GM21360 (cell line): Measurements from ENCODE around the gene DUSP5.

Experiments
- ATAC-seq: cut with Tn5 transposase; IDR thresholded peaks from one replicate; pipeline ENCODE4 v1.9.1; 2021; ENCODE audit warnings: mild to moderate bottlenecking, moderate library complexity; ENCODE audit not compliant: unreplicated experiment

The DUSP5 gene

DNA sequence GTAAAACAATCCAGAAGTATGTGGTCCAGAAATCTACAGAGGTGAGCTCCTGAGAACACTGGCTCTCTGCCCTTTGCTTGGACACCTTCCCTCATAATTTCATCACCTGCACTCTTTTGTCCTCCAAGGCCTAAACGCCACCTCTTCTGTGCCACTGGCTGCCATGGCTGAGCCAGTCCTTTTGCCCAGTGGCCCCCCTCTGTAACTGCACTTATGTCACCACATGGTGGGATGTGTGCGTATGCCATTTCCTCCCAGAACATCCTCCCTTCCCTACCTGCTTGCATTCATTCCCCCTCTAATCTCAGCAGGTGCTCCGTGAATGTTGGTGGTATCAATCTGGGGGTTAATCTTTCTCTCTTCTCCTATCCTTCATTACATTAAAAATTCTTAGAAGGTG is 17.3 kb upstream of the DUSP5 start:
- no peak for ATAC-seq

DNA sequence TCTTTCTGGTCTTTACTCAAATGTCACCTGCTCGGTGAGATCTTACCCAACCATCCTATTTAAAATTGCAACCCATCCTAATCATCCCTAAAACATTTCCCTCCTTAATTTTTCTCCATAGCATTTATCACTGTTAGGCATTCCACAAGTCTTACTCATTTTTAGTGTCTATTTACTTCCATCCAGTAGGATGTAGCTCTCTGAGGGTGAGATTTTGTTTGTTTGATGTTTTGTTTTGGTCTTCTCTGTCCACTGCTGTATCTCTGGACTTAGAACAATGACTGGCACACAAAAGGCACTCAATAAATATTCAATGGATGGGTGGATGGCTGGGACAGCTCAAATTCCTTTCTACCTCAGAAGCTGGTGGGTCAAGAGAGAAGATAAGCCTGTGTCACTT is 15.8 kb upstream of the DUSP5 start:
- no peak for ATAC-seq

DNA sequence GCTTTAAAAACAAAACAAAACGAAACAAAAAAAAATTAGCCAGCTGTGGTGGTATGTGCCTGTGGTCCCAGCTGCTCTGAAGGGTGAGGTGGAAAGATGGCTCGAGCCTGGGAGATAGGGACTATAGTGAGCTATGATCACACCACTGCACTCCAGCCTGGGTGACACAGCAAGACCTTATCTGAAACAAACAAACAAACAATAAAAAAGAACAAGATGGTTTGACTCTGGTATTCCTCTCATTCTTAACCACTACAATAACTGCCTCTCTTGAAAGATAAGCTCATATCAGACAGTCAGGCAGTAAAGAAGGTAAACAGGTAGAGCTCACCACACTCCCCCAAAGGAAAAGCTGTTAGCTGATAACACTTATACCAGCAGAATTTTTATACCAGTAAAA is 14.1 kb upstream of the DUSP5 start:
- ATAC-seq: no peak

DNA sequence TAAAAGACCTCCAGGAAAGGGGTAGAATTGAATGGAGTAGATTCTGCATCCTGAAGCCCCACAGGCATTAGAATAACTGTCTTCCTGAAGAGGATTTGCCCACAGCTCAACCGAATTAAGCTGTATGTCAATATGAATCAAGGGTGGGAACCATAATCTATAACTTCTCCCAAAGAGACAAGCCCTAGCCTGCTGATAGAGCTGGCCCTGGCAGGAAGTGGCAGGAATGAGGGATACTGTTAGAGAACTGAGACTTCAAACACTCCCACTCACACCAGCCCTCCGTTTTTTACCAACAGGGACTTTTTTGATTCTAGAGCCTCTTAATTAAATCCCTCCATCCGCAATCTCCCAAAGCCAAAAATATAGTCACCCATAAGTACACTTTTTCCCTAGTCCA is 12.2 kb upstream of the DUSP5 start:
- no peak for ATAC-seq

DNA sequence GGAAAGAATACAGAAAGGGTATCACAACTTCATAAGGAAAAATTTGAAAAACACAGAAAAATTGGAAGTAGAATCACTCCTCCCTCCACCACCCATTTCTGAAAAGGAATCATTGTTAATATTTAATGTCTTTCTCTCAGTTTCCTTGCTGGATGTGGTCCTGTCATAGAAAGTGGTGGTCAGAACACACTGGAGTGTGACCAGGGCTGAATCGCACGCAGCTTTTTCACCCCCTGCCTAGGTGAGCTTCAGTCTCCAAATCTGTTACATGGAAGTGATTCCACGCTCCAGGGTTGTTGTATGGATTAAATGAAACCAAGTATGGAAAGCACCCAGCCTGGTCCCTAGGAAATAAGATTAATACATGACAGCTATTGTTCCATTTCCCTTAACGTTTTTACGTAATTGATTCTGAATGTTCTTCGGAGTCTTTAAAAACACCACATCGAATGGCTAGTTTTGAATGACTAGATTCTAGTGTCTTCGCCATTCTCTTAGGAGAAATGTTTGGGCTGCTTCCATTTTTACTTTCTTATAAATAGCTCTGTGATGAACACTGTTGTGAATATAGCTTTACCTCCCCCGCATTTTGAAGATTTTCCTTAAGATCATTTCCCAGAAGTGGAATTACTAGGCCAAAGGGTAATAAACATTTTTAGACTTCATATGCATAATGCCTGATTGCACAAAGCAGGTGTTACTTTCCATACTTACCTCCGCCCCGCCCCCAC is 10.9 kb upstream of the DUSP5 start:
- ATAC-seq: no peak

DNA sequence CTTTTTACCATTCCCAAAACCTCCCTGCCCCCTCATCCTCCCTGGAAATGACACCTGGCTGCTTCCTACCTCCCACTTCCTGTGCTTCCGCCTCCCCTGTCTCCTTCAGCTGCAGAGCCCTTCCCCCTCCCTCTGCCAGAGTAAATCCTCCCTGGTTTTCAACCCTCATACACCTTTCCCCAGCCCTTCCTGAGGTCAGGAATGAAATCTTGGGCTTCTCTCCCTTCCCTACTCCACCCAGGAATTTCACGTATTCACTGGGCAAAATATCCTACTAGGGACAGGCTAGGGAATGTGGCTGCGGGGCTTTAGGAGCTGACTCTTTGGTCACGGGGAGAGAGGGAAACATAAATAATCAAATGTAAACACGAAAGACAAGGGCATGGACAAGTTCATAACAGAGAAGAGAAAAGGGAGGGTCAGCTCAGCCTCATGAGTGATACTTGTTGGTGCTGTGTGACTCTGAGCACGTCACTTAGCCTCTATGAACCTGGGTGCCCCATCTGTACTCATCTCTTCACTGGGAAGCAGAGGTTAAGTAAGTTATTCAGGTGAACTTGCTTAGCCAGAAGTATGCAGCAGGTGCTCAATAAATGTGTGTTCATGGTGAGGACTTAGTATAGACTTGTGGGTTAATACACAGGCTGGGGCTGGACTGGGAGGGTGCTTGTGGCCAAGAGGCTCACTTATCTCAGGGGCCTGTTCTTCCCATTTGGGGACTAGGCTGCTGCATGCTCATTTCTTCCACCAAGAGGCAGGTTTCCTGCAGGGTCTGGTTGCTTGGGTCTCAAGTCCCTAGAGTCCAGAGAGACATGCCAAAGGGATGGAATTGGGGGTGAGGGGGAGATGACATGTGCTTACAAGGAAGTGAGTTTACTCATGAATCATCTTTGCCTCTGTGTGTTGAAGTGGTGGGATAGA is 10.0 kb upstream of the DUSP5 start:
- no peak for ATAC-seq

DNA sequence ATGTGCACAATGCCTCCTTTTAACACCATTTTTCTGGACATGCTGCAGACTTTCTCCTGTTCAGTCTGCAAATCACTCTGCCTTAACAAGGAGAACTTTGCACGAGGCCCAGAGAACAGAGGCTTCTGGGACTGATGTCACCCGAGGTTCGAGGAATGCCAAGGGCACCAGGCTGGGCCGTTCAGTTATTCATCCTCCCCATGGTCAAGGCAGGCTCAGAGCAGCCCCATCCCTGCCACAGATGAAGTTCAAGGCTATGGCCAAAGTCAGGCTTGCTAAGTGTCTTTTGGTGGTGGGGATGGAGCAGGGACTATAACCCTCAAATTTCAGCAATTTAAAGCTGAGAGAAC is 9.4 kb upstream of the DUSP5 start:
- no peak for ATAC-seq

DNA sequence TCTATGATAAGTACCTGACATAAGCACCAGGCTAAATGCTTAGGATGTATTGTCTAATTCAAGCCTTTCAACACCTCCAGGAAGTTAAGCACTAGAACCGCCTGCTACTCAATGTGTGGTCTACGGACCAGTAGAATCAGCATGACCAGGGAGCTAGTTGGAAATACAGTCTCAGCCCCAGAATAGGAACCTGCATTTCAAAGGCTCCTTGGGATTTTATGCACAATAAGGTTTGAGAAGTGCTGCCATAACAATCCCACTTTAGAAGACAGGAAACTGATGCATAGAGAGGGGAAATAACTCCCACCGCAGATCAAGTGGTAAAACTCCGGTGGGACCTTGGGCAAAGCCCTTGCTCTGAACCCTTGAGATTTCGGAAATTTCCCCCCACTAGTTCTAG is 8.8 kb upstream of the DUSP5 start:
- no peak for ATAC-seq

DNA sequence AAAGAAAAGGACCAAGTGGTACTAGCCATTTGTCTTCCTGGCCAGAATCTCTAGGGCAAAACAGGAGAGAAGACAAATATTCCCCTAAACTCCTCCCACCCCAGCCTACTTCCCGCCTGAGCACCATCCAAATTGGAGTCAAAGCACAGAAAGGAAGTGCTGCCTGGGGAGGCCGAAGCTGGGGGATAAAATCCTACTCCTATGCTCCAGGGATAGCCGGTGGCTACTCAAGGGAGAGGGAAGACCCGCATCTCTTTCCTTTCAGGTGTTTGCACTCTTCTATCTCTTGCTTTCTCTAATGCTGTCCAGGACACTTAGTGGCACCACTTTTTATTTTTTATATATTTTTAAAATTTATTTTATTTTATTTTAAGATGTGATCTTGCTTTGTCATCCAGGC is 7.1 kb upstream of the DUSP5 start:
- no peak for ATAC-seq

DNA sequence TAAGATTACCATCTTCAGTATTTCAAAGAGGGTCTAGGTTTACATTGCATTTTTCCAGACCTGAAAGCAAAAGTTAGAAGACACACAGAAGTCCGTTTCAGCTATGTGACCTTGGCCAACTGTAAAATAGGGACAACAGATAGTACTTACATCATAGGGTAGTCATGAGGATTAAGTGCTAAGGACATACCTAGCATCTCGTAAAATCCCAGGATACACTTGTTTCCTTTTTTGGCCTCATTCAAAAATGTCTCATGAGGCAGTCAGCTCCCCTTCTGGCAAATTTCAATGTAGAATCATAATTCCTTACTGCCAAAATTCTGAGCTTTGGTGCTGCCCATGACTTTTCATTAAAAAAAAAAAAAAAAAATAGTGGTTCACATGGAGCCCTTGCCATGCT is 6.4 kb upstream of the DUSP5 start:
- ATAC-seq: no peak

DNA sequence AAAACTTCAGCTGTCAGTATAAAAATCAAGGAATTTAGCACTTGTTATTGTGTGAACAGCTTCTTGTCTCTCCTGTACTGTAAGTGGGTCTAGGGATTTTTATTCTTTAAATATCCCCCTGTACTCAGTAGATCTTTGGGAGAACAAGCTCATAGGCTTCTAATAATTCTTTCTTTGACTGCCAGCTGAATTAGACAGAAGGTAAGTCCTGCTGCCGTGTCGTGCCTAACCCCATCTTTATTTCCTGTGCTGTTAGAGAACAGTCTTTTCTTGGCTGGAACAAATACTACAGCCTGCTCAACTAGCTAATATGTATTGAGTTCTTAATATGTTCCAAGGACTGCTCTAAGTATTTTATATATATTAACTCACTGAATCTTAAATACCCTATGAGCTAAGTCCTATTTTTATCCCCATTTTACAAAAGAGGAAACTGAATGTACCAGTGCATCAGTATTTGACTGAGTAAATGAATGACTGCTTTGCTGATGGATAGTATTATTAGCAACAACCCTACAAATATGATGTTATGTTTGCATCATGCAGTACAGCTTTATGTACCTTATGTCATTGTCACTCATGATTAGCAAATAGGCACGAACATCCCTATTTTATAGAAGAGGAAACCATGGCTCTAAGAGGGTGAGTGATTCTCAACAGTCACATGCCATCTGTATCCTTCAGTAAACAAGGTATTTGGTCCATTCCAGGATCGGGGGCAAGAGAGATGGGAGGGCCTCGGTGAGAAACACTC is 5.5 kb upstream of the DUSP5 start:
- no peak for ATAC-seq

DNA sequence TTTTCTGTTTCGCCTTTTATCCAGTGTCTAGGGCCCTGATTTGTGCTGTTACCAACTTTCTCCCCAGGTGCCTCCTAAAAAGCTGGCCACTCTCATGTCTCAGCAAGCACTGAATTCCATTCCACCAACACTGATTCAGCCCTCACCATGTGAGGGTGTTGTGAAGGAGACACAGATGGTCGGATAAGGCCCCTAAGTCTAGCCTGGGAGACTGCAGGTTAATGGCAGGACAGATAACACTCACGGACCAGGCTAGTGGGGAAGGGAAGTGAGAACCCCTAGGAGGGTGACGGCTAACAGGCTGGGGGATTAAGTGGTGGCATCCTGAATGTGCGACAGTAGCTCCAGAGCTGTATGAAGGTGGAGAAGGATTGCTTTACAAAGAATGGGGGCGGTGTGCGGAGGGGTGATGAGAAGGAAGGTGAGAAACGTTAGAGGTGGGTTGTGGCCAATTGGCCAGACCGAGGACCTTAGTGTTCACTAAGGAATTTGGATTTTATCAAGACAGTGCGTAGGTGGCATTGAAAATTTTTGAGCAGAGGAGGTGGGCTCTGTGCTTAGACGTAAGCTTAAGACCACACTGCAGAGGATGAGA is 3.8 kb upstream of the DUSP5 start:
- ATAC-seq: no peak

DNA sequence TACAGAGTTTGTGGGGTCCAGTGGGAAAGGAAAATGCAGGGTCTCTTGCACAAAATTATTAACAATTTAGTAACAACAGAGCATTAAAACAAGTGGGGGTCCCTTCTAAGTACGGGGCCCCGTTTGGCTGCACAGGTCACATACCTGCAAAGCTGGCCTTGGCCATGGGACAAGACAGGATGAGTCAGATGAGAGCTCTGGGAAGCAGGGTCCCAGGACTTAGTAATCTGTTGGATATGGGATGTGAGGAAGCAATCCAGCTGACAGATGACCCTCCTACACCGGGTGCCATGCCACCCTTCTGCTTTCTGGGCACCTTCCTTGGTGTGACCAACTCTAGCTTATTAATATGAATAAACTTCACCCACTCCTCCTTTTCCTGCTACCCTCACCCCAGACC is 3.2 kb upstream of the DUSP5 start:
- no peak for ATAC-seq

DNA sequence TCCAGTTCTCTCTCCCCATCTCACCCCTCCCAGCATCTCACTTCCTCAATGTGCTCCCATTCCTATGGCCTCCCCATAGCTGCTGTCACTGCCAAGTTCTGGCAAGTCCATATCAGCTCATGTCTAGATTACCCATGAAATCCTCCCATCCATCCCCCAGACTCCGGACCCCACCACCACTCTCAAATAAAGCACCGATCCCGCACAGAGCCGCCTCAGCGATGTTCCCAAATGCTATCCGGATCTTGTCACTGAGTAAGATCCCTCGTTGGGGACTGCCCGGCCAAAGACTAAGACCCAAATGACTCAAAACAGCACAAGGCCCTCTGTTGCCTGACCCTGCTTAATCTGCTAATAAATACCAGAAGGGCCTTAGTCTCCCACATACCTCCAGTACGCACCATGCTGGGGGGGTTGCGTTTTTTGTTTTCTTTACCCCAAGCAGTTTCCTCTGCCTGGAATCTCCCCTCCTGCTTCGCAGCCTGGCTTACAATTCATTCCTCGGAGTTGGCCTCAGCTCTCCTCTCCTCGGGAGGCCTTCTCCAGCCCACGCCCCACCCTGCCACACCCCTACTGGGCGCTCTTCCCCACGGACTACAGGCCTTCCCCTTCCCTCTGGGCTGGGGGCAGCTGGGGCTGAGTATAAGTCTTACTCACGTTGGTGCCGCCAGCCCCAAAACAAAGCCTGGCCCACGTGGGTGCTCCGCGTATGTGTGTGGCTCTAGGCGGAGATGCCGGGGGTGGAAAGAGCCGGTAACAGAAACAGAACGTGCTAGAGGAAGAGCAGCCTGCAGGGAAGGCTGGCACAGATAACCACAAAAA is 1.8 kb upstream of the DUSP5 start:
- no peak for ATAC-seq

DNA sequence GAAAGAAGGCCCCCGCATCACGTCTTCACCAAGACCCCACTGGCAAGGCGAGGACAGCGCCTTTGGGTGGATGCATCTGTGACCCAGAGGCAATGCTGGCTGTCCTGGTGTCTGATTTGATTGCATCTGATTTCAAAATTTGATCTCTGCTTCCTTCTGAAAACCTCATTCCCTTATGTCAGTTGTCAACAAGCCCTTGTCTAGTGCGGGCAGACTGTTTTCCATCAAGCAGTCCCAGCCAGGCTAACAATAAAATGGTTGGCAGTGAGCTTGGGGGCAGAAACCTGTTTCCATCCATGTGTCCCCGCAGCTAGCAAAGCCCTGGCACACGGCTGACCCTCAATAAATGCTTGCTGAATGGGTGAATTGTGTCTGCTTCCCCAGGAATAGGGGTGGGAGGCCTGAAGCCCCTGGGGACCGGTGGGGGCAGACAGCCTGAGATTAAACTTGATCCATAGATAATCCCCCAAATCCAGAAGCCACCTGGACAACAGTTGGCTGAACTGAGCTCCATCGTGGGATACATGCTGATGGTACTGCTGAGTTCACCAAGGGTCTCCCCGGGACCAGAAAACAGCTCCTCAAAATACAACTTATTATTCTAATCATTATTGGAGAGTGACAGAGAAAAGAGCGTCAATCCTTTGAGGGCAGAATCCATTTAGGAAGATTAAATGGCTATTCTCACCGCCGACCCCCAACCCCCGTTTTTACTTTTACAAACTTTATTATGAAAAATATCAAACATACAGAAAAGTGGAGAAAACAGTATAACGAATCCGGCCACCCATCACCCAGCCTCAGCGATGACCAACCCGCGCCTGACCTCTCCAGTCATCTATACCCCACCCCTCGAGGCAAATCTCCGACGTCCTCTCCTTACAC is 912 bp upstream of the DUSP5 start:
- no peak for ATAC-seq

DNA sequence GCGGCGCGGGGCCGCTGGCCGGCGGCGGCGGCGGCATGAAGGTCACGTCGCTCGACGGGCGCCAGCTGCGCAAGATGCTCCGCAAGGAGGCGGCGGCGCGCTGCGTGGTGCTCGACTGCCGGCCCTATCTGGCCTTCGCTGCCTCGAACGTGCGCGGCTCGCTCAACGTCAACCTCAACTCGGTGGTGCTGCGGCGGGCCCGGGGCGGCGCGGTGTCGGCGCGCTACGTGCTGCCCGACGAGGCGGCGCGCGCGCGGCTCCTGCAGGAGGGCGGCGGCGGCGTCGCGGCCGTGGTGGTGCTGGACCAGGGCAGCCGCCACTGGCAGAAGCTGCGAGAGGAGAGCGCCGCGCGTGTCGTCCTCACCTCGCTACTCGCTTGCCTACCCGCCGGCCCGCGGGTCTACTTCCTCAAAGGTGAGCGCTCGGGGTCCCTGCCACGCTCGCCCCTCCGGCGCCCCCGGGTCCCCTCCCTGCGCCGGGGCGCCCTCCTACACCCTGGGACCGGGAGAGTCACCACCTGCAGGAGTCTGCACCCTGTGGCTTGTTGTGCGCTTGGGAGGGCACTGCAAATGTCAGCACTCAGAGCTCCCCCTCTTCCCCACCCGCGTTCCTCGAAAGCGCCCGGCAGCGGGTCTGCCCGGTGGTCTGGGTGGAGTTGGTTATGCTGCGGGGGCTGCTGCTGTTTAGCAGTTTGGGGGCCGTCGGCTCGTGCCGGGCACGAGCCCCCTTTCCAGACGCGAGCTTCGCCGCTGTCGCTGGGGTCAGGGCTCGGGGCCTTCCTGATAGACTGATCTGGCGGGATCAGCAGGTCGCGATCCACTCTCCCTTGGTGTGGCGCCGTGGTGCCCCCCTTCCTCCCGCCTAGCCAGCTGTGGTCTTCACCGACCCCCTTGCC is 627 bp downstream of the DUSP5 start:
- peak; percentile 20 for ATAC-seq

DNA sequence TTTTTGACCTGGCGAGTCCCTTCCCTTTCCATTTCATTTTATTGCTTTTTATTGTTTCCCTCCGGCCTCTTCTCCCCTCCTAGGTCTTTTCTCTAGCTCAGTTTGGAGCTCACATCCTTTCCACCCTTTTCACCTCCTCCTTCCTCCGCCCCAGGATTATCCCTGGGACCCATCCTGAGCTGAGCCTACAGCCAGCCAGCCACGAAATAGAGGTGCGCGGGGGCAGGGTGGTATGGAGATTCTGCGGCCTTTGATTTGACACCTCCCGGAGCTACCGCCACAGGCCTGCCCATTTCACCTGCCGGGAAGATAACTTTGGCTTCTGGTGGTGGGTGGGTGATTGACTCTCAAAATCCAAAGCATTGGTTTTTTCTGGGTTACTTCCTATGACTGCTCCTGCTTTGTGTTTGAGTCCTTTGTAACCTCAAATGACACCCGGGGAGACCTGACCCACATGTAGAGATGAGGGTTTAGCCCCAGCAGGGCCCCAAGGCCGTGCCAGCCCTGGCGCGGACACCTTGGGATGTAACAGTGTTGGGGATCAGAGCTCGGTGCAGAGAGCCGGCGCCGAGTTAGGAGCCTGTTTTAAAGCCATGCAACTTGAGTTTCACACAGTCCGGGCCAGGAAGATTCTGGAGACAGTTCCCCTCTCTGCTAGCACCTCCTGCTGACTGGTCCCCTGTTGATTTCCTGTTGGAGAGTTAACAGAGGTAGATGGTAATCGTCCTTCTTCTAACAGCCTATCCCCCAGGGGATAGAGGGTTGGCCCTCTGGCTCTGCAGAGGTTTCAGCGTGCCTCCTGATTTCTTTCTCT is 1.5 kb downstream of the DUSP5 start:
- ATAC-seq: no peak
